Stimulated activated CD8-positive, alpha-beta memory T cell treated with anti-CD3 and anti-CD28 coated beads, Interleukin-15, amount 100 ng/mL, for 48 hours (primary cell): ENCODE data around the gene VANGL2.
"Not testable (repeated sequence)": the region's sequence is repeated elsewhere in the genome, so short reads cannot be mapped to it uniquely, and the experiment has no call there.

Source experiments
- DNase-seq, 2 donors: peaks; one replicate each; pipeline ENCODE4 v3.0.0-alpha.2; 2020; ENCODE audit warnings: low read depth in 2 of 2

Gene VANGL2

DNA sequence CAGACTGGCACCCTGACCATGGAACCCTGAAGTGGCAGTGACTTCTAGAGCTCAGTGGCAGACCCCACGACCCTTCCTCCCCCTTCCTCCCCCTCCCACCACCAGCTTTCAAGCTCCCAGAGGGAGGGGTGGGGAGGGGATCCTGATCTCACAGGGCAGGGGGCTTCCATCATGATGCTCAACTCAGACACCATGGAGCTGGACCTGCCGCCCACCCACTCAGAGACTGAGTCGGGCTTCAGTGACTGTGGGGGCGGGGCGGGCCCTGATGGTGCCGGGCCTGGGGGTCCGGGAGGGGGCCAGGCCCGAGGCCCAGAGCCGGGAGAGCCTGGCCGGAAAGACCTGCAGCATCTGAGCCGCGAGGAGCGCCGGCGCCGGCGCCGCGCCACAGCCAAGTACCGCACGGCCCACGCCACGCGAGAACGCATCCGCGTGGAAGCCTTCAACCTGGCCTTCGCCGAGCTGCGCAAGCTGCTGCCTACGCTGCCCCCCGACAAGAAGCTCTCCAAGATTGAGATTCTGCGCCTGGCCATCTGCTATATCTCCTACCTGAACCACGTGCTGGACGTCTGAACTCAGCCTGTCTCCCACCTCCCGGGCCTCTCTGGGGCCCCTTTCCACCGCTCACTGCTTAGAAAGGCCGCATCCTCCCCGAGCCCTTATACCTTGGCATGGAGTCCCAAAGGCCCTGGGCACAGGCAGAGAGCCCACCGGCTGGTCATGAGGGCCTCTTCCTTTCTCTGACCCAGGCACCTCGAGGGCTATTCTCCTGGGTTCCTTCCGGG lies 29.6 kb upstream of the VANGL2 start:
- no peak for DNase-seq

DNA sequence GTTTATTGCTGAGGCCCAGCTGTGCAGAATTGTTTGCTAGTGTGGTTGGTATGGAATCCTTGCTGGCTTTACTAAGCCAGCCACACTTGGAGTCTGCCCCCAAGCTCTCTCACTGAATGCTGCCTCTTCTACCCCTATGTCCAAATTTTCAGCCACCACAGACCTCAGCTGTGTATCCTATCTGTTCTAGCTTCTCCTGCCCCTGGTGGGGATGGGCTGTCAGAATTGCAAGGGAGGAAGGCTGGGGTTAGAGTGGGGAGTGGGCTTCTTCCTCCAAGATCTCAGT lies 29.1 kb upstream of the VANGL2 start:
- no peak for DNase-seq

DNA sequence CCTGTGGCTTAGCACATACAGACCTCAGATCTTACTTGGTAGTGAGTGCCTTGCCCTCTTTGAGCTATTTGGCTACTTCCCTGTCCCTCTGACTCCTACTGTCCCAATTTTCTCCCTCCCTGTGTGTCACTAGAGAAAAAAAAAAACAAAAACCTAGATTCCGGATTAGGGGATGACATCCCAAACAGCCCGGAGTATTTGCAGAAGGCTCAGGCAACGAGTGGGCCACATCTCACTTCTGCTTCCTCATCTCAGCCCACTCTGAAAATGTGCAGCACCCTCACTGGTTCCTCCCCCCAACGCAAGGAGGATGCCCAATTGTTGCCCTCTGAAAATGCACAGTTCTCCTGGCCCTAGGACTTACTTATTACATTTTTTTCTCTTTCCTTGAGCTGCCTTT lies 28.6 kb upstream of the VANGL2 start:
- no peak for DNase-seq

DNA sequence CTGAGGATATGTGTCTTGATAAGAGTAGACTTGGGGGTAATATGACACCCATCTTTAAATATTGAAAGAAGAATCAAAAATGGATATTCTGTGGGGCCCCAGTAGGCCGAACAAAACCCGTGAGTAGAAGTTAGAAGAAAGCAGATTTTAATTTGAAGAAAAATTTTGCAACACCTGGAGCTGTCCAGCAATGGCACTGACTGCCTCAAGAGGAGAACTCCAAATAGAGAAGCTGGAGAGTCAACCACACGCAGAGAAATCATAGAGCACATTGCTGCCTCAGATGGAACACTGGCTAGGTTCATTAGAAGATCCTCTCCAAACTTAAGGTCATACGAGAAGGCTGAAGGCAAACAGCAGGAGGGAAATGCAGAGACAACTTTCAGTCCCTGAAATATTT lies 26.7 kb upstream of the VANGL2 start:
- no peak for DNase-seq

DNA sequence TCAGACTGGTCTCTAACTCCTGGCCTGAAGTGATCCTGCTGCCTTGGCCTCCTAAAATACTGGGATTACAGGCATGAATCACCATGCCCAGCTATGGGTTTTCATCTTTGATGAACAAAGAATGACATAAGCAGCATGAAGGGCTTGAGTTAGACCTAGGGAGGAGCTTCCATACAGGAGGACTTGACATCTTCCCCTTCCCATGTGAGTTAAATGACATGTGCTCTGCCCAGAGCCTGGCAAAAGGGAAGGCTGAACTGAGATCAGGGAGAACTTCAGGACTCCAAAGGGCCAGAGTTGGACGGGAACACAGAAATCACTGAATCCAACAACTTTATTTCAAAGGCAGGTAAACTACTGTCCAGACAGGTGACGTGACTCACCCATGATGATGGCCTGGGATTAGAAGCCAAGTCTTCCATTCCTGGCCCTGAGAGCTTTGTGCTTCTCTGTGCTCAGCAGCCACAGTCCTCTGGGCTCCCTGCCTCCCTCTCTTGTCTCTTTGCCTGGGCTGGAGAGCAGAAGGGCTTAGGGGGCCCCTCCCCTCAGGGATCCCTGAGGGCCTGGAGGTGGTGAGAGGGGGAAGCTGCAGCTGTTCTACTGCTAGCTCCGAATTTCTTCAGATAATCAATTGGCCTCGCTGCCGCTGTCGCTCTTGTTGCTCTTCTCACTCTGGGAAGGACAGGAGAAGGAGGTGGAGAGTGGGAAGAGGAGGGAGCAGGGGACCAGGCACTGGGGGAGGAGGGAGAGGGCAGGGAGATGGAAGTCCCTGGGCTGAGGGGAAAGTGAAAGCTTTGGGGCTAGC lies 25.9 kb upstream of the VANGL2 start:
- no peak for DNase-seq

DNA sequence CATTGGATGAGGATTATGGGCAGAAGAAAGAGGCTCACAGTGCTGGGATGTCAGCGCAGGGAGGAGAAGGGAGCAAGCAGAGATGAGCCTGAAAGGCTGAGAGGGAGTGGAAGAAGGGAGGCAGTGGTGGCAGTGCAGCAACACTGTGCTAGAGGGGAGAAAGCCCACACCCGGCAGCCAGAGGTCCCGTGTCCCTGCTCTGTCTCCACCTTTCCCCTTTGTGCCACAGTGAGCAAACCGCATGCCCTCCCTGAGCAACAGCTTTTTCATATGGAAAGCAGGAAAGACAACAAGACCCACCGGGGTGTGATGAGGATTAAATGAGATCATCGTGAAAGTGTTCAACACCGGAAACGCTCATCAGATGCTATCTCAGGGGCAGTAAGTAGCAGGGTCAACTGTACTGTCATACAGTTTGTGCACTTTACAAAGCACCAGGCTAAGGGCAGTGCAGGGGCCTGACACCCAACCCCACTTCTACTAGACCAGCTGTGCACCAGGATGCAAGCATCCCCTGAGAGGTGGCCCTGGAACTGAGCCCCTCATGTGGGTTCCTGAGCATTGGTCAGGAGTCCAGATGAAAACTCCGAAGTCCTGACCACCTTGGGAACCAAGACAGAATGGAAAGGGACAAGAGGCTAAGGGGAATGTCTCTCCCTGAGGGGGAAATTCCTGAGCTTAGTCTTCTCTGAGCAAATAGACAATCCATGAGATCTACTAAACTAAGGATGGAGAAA lies 24.4 kb upstream of the VANGL2 start:
- no peak for DNase-seq

DNA sequence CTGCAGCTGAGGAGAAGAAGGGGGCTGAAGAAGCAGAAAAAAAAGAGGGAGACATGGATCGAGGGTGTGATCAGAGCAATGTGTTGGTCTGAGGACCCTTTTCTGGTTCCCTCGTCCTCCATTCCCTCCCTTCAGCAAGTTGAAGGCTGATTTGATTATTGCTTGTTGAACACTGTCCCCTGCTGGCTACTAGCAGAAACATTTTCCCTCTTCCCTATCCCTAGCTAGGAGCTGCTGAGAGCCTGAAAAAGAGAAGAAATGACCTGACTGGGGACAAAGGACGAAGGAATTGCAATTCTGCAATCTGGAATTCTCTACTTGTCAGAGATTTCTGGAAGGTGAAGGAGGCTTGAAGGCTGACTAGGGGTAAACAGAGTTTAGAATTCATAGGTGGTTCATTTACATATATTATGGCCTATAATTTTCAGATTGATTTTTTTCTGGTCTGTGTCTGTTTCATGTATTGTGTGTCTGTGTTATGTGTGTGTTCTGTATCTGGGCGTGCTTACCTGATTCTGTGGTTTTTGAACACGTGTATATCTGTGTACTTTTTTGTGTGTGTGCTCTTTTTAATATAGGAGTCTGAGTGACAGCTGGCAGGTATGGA lies 23.7 kb upstream of the VANGL2 start:
- DNase-seq, result no peak

DNA sequence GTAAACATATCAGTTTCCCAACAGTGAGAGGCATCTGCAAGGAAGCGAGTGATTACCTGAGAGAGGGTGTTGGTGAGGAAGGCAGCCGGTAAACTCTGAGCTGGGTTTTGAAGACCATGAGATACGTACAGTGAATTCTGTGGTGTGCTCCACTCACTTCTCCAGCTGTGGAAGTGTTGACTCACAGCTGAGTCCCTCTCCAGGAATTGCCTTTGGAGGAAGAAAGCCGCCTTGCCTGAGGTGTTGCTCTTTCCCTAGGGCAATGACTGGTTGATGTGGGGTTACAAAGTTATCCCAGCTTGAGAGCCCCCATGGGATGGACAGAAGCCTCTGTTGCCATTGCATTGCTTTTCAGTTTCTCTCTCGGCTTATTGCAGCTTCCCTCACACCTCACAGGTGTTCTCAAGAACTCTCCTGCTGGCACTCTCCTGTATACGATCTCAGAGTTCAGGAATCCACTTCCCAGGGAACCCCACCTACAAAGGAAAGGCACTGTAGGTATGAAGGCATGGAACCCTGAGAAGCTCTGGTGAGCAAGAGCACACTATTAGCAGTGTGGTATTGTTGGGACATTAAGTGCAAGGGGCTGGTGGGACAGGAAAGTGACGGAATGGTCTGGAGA lies 22.7 kb upstream of the VANGL2 start:
- no peak for DNase-seq

DNA sequence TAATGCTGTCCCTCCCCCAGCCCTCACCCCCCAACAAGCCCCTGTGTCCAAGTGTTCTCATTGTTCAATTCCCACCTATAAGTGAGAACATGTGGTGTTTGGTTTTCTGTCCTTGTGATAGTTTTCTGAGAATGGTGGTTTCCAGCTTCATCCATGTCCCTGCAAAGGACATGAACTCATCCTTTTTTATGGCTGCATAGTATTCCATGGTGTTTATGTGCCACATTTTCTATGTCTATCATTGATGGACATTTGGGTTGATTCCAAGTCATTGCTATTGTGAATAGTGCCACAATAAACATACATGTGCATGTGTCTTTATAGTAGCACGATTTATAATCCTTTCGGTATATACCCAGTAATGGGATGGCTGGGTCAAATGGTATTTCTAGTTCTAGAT lies 15.6 kb upstream of the VANGL2 start:
- not testable (repeated sequence) for DNase-seq

DNA sequence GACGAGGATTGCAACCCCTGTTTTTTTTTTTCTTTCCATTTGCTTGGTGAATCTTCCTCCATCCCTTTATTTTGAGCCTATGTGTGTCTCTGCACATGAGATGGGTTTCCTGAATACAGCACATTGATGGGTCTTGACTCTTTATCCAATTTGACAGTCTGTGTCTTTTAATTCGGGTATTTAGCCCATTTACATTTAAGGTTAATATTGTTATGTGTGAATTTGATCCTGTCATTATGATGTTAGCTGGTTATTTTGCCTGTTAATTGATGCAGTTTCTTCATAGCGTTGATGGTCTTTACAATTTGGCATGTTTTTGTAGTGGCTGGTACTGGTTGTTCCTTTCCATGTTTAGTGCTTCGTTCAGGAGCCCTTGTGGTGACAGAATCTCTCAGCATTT lies 12.0 kb upstream of the VANGL2 start:
- not testable (repeated sequence) for DNase-seq

DNA sequence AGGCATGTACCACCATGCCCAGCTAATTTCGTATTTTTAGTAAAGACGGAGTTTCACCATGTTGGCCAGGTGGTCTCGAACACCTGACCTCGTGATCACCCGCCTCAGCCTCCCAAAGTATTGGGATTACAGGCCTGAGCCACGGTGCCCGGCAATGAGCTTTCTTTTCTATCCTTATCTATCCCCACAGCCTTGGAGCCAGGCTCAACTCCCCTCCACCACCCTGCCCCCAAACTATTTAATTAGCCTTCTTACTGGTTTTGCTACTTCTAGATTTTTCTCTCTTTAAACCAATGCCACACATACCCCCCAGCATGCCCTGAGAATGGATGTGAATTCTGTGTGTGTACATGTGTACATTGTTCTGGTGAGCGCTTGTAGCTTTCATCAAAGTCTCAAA lies 5.7 kb upstream of the VANGL2 start:
- DNase-seq, result no peak

DNA sequence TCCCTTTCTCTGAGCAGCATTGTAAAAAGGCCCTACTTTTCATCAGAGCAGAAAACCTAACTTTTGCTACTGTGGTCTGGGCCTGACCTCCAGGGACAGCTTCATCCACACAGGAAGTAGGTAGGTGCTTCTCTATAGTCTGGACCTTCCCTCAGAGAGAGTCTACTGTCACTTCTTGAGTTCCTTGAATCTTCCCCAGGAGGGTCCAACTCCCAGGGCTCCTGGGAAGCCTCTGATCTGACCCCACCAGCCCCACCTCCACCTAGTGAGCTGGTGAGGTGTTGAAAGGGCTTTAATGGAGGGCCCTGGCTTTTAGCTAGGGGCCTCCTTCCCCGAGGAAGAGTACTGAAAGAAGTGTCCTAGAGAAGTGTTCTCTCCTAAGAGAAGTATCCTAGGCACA lies 2.7 kb upstream of the VANGL2 start:
- DNase-seq, result no peak

DNA sequence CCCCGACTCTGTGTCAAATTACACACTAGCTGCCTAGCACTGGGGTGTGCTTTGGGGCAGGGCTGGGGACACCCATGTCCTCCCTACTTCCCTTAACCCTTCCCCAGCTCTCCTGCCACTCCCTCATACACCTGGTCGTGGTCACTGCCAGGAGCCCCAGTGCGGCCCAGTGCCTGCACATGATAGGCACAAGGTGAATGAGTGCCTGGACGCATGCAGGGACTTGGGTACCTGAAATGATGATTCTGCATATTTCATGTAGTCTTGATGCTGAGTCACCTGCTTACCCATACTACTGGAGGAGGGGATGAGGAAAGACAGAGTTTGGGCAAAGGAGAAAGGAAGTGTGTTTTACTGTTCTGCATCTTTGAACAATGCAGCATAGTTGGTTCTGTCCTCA lies 1.5 kb upstream of the VANGL2 start:
- no peak for DNase-seq

DNA sequence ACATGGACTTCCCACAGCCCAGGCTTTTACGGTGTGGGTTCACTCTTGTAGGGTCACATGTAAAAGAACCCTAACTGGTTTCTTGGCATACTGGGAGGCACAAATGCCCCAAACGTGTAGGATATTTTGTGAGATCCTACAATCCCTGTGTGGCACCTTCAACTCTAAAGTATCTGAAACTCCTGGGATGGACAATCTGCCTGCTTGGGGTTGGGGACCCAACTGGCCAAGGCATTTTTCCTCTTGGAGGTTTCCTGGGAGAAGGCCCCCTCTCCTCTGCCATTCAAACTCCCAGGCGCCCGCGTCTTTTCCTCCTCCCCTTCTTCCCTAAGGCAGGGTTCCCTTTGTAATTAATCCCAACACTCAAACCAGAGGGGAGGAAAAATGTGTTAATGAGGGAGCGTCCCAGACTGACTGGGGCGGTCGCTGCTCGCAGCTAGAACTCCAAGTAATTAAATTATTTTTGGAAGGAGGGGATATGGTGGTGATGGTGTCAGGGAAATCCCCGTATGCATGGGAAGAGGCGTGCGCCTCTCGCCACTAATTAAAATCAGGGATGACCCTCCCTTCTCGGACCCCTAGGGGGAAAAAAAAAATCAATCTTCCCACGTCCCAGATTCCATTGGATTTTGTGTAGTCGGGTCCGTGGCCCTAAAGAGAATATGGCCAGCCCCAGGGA lies 681 bp upstream of the VANGL2 start:
- DNase-seq, result no peak

DNA sequence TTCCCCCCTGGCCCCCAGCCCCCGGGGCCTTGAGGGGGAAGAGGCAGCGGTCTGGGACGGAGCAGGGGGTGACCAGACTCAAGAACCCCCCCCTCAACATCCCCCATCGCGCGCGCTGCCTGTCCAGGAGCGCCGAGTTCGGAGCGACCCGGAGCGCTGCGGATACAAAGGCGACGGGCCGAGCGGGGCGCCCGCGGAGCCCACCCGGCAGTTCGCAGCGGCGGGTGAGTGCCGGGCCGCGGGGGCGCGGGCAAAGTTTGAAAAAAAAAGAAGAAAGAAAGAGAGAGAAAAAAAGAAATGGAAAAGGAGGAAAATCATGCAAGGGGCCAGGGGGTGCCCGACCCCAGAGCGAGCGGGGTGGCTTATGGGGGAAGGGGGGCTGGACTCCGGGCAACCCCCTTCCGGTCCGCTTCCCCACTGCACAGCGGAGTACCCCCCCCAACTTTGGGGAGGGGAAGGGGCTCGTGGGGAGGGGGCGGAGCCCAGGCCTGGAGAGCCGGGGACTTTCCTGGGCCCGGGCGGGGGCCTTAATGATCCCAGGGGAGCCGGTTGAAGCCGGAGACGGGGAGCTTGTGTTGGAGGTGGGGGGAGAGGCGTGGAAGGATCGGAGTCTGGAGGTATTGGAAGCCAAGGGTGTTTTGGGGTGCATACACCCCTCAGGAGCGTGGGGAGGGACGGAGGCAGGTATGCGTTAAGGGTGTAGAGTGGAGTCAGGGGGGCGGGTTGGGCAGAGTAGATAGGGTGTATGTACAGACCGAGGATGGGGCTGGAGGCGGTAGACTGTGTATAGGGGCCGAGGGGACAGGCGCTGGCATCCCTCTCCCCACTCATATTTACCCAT lies 502 bp downstream of the VANGL2 start:
- DNase-seq, result no peak

DNA sequence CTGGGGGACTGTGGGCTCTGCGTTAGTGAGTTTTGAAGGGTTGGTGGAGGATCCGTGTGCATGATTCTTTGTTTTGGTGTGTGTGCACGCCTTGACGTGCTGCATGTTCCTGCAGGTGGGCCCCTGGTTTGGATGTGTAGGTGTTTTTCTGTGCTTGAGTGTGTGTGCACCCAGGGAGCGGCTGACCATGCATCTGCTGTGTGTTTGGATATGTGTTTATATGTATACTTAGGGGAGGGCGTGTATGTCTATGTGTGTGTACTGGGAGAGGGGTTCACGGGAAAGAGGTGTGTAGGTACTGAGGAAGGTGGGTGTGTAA lies 1.1 kb downstream of the VANGL2 start:
- no peak for DNase-seq

DNA sequence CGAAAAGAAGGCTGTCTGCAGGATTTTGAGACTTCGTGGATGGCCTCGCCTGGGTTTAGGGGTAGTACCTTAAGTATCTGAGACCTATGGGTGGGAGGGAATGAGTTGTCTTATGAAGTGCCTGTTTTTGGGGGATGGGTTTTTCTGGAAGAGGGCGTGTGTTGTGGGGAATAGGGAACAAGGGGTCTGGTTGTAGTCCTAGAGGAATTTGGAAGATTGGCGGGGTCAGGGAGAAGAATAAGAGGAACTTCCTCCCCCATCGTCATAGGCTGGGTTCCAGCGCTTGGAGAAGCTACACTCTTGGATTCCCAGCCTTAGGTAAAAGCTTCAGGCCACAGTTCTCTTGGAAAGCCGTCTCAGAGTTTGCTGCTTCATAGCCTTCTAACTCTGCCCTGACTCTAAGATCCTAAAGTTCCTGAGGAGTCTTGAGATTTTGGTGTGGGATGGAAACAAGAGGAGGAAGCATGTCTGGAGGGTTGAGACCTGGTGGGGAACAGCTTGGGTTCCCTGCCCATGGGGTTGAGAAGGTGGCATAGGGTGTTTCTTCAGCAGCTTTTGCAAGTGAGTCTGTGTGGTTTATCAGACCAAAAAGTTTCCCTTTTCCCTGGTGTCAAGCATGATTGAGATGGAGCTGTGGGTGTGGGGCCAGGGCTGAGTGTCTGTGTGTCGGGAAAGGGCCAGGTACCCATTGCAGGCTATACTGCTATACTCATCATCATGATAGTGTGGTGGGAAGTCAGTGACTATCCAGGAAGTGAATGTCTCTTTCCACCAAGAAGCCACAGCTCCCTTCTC lies 1.8 kb downstream of the VANGL2 start:
- no peak for DNase-seq

DNA sequence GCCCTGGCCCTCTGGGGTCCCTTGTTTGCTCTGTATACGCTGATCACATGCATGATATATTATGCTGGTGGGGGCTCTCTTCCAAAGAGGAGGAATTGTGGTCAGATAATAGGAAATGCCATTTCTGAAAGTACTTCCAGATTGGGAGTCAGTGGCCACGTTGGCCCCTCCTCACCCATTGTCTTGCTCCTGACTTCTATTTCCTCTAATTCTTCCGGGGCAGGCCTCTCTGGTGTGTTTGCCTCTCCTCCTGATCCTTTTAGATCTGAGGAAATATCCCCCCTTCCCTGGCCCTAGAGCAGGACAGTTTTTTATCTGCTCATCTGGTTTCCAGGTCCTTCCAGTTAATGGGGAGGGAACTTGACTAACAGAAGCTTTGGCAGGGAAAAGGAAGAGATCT lies 2.9 kb downstream of the VANGL2 start:
- no peak for DNase-seq

DNA sequence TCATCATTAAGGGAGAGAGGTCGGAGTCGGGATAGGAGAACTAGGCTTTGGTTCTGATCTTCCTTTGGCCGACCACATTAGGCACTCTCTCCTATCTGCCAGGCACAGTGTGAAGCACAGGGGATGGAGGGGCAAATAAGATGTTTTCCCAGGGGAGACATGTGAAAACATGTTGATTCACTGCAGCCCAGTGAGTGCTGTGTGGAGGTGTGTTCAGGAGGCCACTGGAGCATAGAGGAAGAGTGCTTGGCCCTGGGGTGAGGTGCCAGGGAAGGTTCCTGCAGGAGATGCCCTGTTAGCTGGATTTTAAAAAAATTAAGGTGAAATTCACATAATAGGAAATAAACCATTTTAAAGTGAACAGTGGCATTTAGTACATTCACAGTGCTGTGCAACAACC lies 3.7 kb downstream of the VANGL2 start:
- no peak for DNase-seq

DNA sequence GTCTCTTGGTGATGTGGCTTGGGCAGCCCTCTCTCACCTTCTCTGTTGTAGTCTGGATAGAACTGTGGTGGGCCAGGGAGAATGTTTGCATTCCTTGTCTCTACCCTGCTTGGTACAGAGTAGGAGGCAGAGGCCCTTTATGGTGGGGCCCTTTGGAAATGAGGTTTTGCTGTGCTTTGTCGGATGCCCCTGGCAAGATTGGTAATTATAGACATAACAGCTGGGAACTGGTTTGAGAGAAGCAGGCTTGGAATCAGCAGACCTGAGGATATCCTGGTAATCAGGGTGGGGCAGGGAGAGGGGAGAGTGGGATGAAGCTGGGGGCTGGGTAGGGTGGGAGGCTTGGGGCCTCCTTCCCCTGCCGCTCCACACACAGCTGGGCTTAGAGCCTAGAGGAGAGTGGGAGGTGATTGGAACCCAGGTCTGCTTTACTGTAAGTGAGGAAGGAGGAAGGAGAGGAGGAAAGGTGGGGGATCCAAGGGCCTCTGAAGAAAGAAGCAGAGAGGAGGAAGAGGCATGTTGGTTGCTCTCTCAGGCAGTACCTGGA lies 5.0 kb downstream of the VANGL2 start:
- no peak for DNase-seq
